OCI-LY3 (cell line): Measurements from ENCODE around the gene NPFFR1.

Source experiments
- H2AFZ ChIP-seq: fragments of 200-600, 300-600 bp; shearing (Covaris generic); 2 replicates; pipeline ENCODE4 v1.6.0; 2014; ENCODE audit warnings: antibody characterized with exemption, low read depth, low read length
- H3K27ac ChIP-seq: fragments of 200-600, 300-600 bp; sonication (generic); 2 replicates; pipeline ENCODE4 v1.5.1; 2014; ENCODE audit warnings: mild to moderate bottlenecking, low read length, moderate library complexity, mixed read lengths
- H3K27me3 ChIP-seq: fragments of 200-600, 300-600 bp; sonication (generic); 2 replicates; pipeline ENCODE4 v1.6.1; 2014; ENCODE audit warnings: low read depth, low read length, mixed read lengths
- H3K36me3 ChIP-seq: fragments of 200-600, 300-600 bp; sonication (generic); replicated peaks from 2 replicates; pipeline ENCODE3; 2014; ENCODE audit warnings: low read depth, low read length, mixed read lengths
- H3K4me1 ChIP-seq: fragments of 300-600, 200-600 bp; sonication (generic); 2 replicates; pipeline ENCODE4 v1.6.1; 2014; ENCODE audit warnings: low read length, mixed read lengths
- H3K4me2 ChIP-seq: fragments of 200-600, 300-600 bp; sonication (generic); 2 replicates; pipeline ENCODE4 v1.6.1; 2014; ENCODE audit warnings: low read length, mixed read lengths
- H3K4me3 ChIP-seq: fragments of 300-600, 200-600 bp; sonication (generic); 2 replicates; pipeline ENCODE4 v1.5.1; 2014; ENCODE audit warnings: antibody characterized with exemption, mild to moderate bottlenecking, low read length, moderate library complexity
- H3K79me2 ChIP-seq: fragments of 300-600, 200-600 bp; shearing (Covaris generic); 2 replicates; pipeline ENCODE4 v1.6.1; 2014; ENCODE audit warnings: mild to moderate bottlenecking, low read length, mixed read lengths
- H3K9ac ChIP-seq: fragments of 300-600, 200-600 bp; shearing (Covaris generic); 2 replicates; pipeline ENCODE4 v1.6.0; 2014; ENCODE audit warnings: mild to moderate bottlenecking, low read length, moderate library complexity
- H3K9me3 ChIP-seq: fragments of 200-600, 300-600 bp; shearing (Covaris generic); 2 replicates; pipeline ENCODE4 v1.6.1; 2014; ENCODE audit warnings: low read length, mixed read lengths; ENCODE audit not compliant: insufficient read depth
- H4K20me1 ChIP-seq: fragments of 200-600, 300-600 bp; sonication (generic); 2 replicates; pipeline ENCODE4 v1.6.1; 2016; ENCODE audit warnings: low read length, mixed read lengths; ENCODE audit not compliant: insufficient read depth
- EZH2phosphoT487 ChIP-seq: fragments of 200-600 bp; shearing (Covaris generic); IDR thresholded peaks from 2 replicates; pipeline ENCODE4 v1.6.1; 2018; ENCODE audit warnings: antibody characterized with exemption, mixed run types, low read depth
- TF ChIP-seq, protein P1 (sequence below): fragments of 200-600, 300-600 bp; sonication (generic); IDR thresholded peaks from 2 replicates; pipeline ENCODE4 v1.5.1; 2014; ENCODE audit warnings: antibody characterized with exemption, low read length, low read depth

NPFFR1 gene

DNA sequence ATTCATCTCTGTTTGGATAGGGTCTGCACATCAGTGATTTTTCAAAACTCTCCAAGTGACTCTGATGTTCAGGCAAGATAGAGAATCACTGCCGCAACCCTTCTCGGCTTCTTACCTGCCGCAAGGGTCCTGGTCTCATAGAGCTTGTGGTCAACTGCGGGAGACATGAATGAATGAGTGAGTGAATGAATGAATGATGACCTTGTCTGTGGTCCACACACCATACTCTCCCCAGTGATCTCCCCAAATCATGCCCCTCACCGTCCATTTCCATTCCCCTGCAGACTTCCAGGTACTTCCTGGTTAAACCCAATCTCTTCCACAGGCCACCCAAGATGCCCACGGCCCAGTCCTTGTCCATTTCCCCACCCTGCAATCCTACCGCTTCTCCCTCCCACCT lies 5.9 kb upstream of the NPFFR1 start:
- H3K9ac ChIP-seq, result no peak overlapping the region

DNA sequence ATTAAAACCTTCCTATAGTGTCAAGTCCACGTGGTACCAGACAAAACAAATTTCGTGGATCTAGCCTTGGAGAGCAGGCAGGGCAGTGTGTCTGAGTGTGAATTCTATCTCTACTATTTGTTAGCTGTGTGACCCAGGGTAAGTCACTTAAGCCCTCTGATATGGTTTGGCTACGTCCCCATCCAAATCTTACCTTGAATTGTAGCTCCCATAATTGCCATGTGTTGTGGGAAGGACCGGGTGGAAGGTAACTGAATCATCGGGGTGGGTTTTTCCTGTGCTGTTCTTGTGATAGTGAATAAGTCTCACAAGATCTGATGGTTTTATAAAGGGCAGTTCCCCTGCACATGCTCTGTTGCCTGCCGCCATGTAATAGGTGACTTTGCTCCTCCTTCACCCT lies 2.8 kb upstream of the NPFFR1 start:
- Histone ChIP-seq H3K79me2 (no peaks in the 10 kb centered on the region), H3K36me3 (no peaks in the 10 kb centered on the region), H2AFZ (no peak overlapping the region), H3K4me2 (no peak overlapping the region), H3K9ac (no peak overlapping the region), H3K27me3 (no peaks in the 10 kb centered on the region), H3K4me1 (no peaks in the 10 kb centered on the region), H3K27ac (no peak overlapping the region), H3K9me3 (no peaks in the 10 kb centered on the region), H4K20me1 (no peaks in the 10 kb centered on the region), H3K4me3 (no peak overlapping the region)
- TF ChIP-seq, protein P1, sequence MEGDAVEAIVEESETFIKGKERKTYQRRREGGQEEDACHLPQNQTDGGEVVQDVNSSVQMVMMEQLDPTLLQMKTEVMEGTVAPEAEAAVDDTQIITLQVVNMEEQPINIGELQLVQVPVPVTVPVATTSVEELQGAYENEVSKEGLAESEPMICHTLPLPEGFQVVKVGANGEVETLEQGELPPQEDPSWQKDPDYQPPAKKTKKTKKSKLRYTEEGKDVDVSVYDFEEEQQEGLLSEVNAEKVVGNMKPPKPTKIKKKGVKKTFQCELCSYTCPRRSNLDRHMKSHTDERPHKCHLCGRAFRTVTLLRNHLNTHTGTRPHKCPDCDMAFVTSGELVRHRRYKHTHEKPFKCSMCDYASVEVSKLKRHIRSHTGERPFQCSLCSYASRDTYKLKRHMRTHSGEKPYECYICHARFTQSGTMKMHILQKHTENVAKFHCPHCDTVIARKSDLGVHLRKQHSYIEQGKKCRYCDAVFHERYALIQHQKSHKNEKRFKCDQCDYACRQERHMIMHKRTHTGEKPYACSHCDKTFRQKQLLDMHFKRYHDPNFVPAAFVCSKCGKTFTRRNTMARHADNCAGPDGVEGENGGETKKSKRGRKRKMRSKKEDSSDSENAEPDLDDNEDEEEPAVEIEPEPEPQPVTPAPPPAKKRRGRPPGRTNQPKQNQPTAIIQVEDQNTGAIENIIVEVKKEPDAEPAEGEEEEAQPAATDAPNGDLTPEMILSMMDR, result no peak
- no peak for TF ChIP-seq EZH2phosphoT487

More for the DNA sequence above, 5.9 kb upstream of the NPFFR1 start:
- no peaks in the 10 kb centered on the region for H3K36me3 ChIP-seq
- H4K20me1 ChIP-seq, result no peaks in the 10 kb centered on the region
- no peaks in the 10 kb centered on the region for H3K27me3 ChIP-seq
- H3K4me2 ChIP-seq, result no peak overlapping the region
- H3K79me2 ChIP-seq, result no peaks in the 10 kb centered on the region
- no peak overlapping the region for H2AFZ ChIP-seq
- peaks cover 16% of the 10 kb centered on the region for H3K4me1 ChIP-seq
- no peaks in the 10 kb centered on the region for H3K9me3 ChIP-seq
- TF ChIP-seq, protein P1, result no peak
- TF ChIP-seq EZH2phosphoT487, result no peak
- no peak overlapping the region for H3K27ac ChIP-seq
- H3K4me3 ChIP-seq, result no peak overlapping the region

DNA sequence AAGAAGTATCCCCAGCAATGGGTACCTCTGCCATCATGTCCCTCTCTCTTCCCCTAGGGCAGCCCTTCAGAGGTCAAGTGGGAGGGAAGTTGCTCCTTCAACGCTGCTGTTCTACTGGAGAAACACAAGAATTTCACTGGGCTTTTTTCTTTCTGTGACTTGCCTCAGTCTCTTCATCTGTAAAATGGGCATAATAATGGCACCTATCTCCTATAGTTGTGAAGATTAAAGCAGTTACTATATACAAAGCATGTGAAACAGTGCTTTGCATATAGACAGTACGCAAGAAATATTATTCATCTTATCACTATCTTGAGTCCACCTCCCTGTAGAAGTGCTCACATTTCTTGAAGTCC lies 1.6 kb upstream of the NPFFR1 start:
- Histone ChIP-seq H3K36me3 (no peaks in the 10 kb centered on the region), H4K20me1 (no peaks in the 10 kb centered on the region), H3K4me3 (no peak overlapping the region), H3K9me3 (no peaks in the 10 kb centered on the region), H3K27me3 (no peaks in the 10 kb centered on the region), H2AFZ (no peak overlapping the region), H3K9ac (no peak overlapping the region), H3K4me2 (no peak overlapping the region), H3K27ac (no peak overlapping the region), H3K79me2 (no peaks in the 10 kb centered on the region), H3K4me1 (no peaks in the 10 kb centered on the region)
- TF ChIP-seq EZH2phosphoT487, result no peak
- TF ChIP-seq, protein P1, result no peak

DNA sequence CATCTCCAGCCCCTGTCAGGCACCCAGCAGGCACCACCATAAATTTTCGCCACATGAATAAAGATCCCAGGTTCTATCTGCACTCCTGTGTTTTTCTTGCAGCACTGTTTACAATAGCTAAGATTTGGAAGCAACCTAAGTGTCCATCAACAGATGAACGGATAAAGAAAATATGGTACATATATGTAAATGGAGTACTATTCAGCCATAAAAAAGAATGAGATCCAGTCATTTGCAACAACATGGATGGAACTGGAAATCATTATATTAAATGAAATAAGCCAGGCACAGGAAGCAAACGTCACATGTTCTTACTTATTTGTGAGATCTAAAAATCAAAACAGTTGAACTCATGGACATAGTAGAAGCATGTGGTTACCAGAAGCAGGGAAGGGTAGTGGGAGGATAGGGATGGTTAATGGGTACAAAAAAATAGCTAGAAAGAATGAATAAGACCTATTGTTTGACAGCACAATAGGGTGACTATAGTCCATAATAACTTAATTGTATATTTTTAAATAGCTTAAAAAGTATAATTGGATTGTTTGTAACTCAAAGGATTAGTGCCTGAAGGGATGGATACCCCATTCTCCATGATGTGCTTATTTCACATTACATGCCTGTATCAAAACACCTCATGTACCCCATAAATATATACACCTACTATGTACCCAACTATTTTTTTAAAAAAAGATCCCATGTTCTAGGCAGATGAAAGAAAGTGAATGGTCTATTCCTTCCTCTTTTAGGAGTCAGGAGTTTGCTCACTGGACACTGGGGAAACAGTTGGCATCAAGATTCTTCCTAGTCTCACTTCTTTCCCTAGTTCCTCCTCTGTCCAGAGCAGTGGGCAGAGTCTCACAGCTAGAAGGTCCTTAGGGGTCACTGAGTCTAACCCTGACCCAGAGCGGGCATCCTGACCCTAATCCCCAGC lies 1.0 kb upstream of the NPFFR1 start:
- Histone ChIP-seq H3K9ac (no peak overlapping the region), H2AFZ (no peak overlapping the region), H3K9me3 (no peaks in the 10 kb centered on the region), H3K79me2 (no peaks in the 10 kb centered on the region), H3K36me3 (no peaks in the 10 kb centered on the region), H3K4me3 (no peak overlapping the region), H3K4me2 (no peak overlapping the region), H3K27me3 (no peaks in the 10 kb centered on the region), H3K4me1 (no peaks in the 10 kb centered on the region), H4K20me1 (no peaks in the 10 kb centered on the region), H3K27ac (no peak overlapping the region)
- TF ChIP-seq, protein P1, result no peak
- no peak for TF ChIP-seq EZH2phosphoT487
